Chondrocyte (in vitro differentiated cells): ENCODE measurements around the gene ITPR3. TPM values are rescaled to one million over a fixed set of nuclear protein-coding genes. Genes with fewer than 3 reads are reported as not detected.
A peak's percentile ranks its signal among the peaks of the same experiment; 100 is the strongest.

ENCODE experiments used
- DNase-seq: peaks from one replicate; pipeline ENCODE4 v3.0.0; 2021; ENCODE audit warnings: mixed read lengths, low spot score
- H3K27ac Mint-ChIP-seq: one replicate; pipeline ENCODE4 v1.8.0; 2021; ENCODE audit warnings: mild to moderate bottlenecking, moderate library complexity, mixed read lengths; ENCODE audit not compliant: unreplicated experiment
- H3K27me3 Mint-ChIP-seq: 2 replicates; pipeline ENCODE4 v1.8.0; 2021; ENCODE audit warnings: low read depth, mixed read lengths
- H3K36me3 Mint-ChIP-seq: 2 replicates; pipeline ENCODE4 v1.8.0; 2021; ENCODE audit warnings: low read depth, mixed read lengths
- H3K4me1 Mint-ChIP-seq: 2 replicates; pipeline ENCODE4 v1.8.0; 2021; ENCODE audit warnings: low read depth, mild to moderate bottlenecking, mixed read lengths
- H3K4me3 Mint-ChIP-seq: one replicate; pipeline ENCODE4 v1.8.0; 2021; ENCODE audit warnings: mild to moderate bottlenecking, moderate library complexity, mixed read lengths; ENCODE audit not compliant: unreplicated experiment
- H3K9me3 Mint-ChIP-seq: 2 replicates; pipeline ENCODE4 v1.8.0; 2021; ENCODE audit warnings: low read depth, mixed read lengths
- CTCF ChIP-seq: fragments of 200-600 bp; sonication (generic); IDR thresholded peaks from 2 replicates; pipeline ENCODE4 v1.5.0; 2021; ENCODE audit warnings: antibody characterized with exemption, mild to moderate bottlenecking, moderate library complexity
- total RNA-seq: library from RNA; stranded (reverse); gene quantifications from 3 replicates; pipeline ENCODE4 v1.2.1, GENCODE V29; 2021

ITPR3 gene
- total RNA-seq, 1 donor from 2014 or later, result 10.0 TPM

- peak overlapping the region; percentile 24 for H3K4me3 Mint-ChIP-seq
- no peaks in the 10 kb centered on the region for H3K9me3 Mint-ChIP-seq
- no peak for TF ChIP-seq CTCF
- H3K4me1 Mint-ChIP-seq, result peaks cover 60% of the 10 kb centered on the region
- peak overlapping the region; percentile 97 for H3K27ac Mint-ChIP-seq
- peaks cover 4% of the 10 kb centered on the region for H3K36me3 Mint-ChIP-seq
- no peak for DNase-seq
- no peaks in the 10 kb centered on the region for H3K27me3 Mint-ChIP-seq
Observed at GRCh38 chr6:33694401-33694931, 73.3 kb downstream of the ITPR3 start.

- TF ChIP-seq CTCF, result no peak
- Mint-ChIP-seq H3K4me1 (peaks cover 60% of the 10 kb centered on the region), H3K27ac (peak overlapping the region; percentile 97), H3K27me3 (no peaks in the 10 kb centered on the region), H3K9me3 (no peaks in the 10 kb centered on the region), H3K4me3 (no peak overlapping the region), H3K36me3 (peaks cover 4% of the 10 kb centered on the region)
- DNase-seq, result no peak
Observed at GRCh38 chr6:33694977-33695376, 73.9 kb downstream of the ITPR3 start.

GRCh38 chr6:33695451-33695887 is 74.3 kb downstream of the ITPR3 start:
- Mint-ChIP-seq H3K4me1 (peaks cover 60% of the 10 kb centered on the region), H3K27ac (peak overlapping the region; percentile 97), H3K9me3 (no peaks in the 10 kb centered on the region), H3K36me3 (peaks cover 4% of the 10 kb centered on the region), H3K4me3 (no peak overlapping the region), H3K27me3 (no peaks in the 10 kb centered on the region)
- no peak for DNase-seq
- no peak for TF ChIP-seq CTCF

- TF ChIP-seq CTCF, result no peak
- peaks cover 2% of the 10 kb centered on the region for H3K36me3 Mint-ChIP-seq
- no peak for DNase-seq
- H3K9me3 Mint-ChIP-seq, result no peaks in the 10 kb centered on the region
- no peaks in the 10 kb centered on the region for H3K27me3 Mint-ChIP-seq
- no peak overlapping the region for H3K27ac Mint-ChIP-seq
- H3K4me3 Mint-ChIP-seq, result no peak overlapping the region
- H3K4me1 Mint-ChIP-seq, result peaks cover 60% of the 10 kb centered on the region
Observed at GRCh38 chr6:33696076-33696475, 75.0 kb downstream of the ITPR3 start.

GRCh38 chr6:33696548-33697518 is 75.7 kb downstream of the ITPR3 start:
- DNase-seq, result peak; percentile 62
- Mint-ChIP-seq H3K27ac (peak overlapping the region; percentile 78), H3K4me1 (peaks cover 55% of the 10 kb centered on the region), H3K36me3 (peaks cover 2% of the 10 kb centered on the region), H3K4me3 (no peak overlapping the region), H3K9me3 (no peaks in the 10 kb centered on the region), H3K27me3 (no peaks in the 10 kb centered on the region)
- TF ChIP-seq CTCF, result no peak
